Bronchial epithelial cell (primary cell): ENCODE measurements around the gene CKM. TPM values are rescaled to one million over a fixed set of nuclear protein-coding genes. Genes with fewer than 3 reads are reported as not detected.
A peak's percentile ranks its signal among the peaks of the same experiment; 100 is the strongest.

Experiments used
- DNase-seq: peaks from one replicate; pipeline ENCODE4 v3.0.0-alpha.2; 2010; ENCODE audit warnings: low read depth
- FAIRE-seq: peaks from 2 replicates; lab custom pipeline; 2011; peaks lifted over from hg19 to GRCh38; lab: Jason Lieb, UNC
- H3K27me3 ChIP-seq: 2 replicates; pipeline ENCODE4 v1.5.1; 2011; ENCODE audit warnings: low read length; ENCODE audit not compliant: control insufficient read depth, insufficient read depth
- H3K36me3 ChIP-seq: 2 replicates; pipeline ENCODE4 v1.5.1; 2011; ENCODE audit warnings: low read length; ENCODE audit not compliant: control insufficient read depth, insufficient read depth
- H3K4me3 ChIP-seq: 2 replicates; pipeline ENCODE4 v1.5.1; 2011; ENCODE audit warnings: mild to moderate bottlenecking, low read depth, low read length, control low read depth
- total RNA-seq: library from RNA; depleted of rRNA; stranded (reverse); fragments of >200 nt; gene quantifications from 2 replicates; pipeline ENCODE4 v1.2.1, GENCODE V29; 2014
- TF ChIP-seq, protein P1 (sequence below): IDR thresholded peaks from 2 replicates; pipeline ENCODE4 v1.5.1; 2011; ENCODE audit warnings: mild to moderate bottlenecking, moderate library complexity, low read length, control low read depth, inconsistent platforms; ENCODE audit not compliant: insufficient read depth, severe bottlenecking

The CKM gene
- total RNA-seq, 1 donor from 2014 or later, result under 0.01 TPM

DNA sequence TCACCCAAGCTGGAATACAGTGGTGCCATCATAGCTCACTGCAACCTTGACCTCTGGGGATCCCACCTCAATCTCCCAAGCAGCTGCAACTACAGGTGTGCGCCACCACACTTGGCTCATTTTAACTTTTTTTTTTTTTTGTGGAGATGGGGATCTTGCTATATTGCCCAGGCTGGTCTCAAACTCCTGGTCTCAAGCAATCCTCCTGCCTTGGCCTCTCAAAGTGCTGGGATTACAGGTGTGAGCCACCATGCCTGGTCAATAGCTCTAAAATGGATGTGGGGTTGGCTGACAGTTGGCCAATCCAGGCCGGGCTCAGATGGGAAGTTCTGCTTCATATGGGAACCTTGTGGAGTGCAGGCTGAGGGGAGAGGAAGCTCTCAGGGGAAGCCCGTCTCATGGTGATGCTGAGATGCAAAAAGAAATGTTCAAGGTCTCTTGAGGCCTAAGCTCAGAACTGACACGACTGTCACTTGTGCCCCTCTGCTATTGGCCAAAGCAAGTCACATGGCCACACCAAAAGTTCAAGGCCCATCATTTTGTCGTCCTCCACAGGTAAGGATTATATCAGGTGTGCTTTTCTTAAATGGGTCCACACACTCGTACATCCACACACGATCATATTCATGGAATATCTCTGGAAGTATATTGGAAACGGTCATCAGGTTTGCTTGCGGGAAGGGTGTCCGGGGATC, 11.1 kb upstream of the CKM start:
- H3K4me3 ChIP-seq, result no peak overlapping the region
- TF ChIP-seq, protein P1, sequence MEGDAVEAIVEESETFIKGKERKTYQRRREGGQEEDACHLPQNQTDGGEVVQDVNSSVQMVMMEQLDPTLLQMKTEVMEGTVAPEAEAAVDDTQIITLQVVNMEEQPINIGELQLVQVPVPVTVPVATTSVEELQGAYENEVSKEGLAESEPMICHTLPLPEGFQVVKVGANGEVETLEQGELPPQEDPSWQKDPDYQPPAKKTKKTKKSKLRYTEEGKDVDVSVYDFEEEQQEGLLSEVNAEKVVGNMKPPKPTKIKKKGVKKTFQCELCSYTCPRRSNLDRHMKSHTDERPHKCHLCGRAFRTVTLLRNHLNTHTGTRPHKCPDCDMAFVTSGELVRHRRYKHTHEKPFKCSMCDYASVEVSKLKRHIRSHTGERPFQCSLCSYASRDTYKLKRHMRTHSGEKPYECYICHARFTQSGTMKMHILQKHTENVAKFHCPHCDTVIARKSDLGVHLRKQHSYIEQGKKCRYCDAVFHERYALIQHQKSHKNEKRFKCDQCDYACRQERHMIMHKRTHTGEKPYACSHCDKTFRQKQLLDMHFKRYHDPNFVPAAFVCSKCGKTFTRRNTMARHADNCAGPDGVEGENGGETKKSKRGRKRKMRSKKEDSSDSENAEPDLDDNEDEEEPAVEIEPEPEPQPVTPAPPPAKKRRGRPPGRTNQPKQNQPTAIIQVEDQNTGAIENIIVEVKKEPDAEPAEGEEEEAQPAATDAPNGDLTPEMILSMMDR, result no peak
- H3K27me3 ChIP-seq, result no peaks in the 10 kb centered on the region
- DNase-seq (no peak), FAIRE-seq (no peak)
- no peaks in the 10 kb centered on the region for H3K36me3 ChIP-seq

DNA sequence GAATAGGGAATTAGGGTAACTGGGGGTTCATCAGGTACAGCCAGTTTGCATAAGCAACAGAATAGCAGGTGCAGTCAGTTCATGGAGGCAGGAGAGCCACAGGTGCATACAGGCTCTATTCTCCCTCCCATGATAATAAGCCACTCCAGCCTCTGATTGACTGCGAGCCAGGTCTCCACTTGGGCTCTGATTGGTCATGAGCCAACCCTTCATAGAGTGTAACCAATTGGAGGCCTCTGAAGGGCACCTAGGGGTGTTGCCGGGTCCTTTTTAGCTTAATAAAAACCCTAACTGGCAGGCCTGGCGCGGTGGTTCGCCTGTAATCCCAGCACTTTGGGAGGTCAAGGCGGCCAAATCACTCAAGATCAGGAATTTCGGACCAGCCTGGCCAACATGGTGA, 8.7 kb upstream of the CKM start:
- DNase-seq (no peak), FAIRE-seq (no peak)
- TF ChIP-seq, protein P1, result no peak
- Histone ChIP-seq H3K36me3 (no peaks in the 10 kb centered on the region), H3K27me3 (no peaks in the 10 kb centered on the region), H3K4me3 (no peak overlapping the region)

DNA sequence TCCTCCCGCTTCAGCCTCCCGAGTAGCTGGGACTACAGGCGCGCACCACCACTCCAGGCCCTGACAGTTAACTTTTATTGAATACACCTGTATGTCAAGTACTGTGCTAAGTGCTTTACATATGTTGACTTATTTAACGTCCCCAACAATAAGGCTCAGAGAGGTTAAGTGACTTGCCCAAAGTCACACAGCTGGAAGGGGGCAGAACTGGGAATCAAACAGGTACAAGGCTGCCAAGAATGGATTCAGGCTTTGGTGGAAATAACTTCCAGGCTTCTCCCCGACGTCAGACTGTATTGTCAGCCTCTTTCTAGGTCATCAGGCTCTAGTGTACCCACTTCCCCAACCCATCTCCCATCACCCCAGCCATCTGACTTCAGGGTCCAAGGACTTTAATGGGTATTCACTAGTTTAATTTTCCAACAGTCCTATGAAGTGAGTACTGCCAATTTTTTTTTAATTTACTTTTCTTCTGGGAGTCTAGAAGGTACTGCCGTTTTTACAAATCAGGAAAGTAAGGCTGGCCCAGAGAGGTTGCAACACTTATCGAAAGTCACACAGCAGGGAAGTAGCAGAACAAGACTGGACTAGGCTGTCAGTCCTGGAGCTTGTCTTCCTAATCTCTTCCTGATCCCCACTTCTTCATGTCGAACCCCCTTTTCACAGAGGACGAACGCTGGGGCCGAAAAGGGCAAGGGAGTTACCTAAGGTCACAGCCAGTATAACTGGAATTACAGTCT, 4.9 kb upstream of the CKM start:
- TF ChIP-seq, protein P1, result no peak
- FAIRE-seq, result peak; percentile 13
- no peak overlapping the region for H3K4me3 ChIP-seq
- no peak for DNase-seq
- no peaks in the 10 kb centered on the region for H3K36me3 ChIP-seq
- H3K27me3 ChIP-seq, result peaks cover 6% of the 10 kb centered on the region

DNA sequence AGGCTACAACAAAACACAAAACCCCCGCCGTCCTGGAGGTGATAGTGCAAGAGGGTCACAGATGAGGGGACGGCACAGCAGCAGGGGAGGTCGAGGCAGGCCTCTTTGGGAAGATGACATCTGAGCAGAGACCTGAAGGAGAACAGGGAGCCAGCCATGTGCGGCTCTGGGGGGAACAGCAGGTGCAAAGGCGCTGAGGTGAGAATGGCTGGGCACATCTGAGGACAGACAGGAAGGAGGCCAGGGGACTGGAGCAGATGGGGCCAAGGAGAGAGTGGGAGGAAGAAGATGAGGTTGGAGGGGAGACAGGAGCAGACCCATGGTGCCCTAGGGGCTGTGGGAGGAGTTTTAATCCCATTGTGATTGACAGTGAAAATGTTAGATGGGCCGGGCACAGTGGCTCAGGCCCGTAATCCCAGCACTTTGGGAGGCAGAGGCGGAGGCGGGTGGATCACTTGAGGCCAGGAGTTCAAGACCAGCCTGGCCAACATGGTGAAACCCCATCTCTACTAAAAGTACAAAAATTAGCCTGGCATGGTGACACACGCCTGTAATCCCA, 1.8 kb upstream of the CKM start:
- H3K36me3 ChIP-seq, result no peaks in the 10 kb centered on the region
- FAIRE-seq, result no peak
- H3K27me3 ChIP-seq, result peaks cover 6% of the 10 kb centered on the region
- no peak overlapping the region for H3K4me3 ChIP-seq
- DNase-seq, result no peak
- TF ChIP-seq, protein P1, result no peak

DNA sequence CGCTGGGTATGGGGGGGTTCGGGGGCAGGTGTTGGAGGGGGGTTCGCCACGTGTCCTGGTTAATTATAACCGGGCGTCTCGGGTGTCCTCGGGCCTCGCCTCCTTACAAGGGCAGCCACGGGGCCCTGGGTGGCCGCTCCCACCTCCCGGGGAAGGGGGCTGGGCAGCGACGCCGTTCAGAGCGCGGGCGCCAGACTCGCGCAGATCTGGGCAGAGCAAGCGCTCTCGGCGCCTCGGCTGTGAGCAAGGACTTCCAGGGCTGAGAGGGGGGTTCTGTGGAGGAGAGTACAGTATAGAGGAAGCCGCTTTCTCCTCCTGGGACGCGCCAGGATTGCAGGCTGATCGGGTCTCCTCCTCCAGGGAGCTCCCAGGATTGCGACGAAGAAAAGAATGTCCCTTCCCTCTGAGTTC, 1.0 kb upstream of the CKM start:
- DNase-seq (no peak), FAIRE-seq (no peak)
- TF ChIP-seq, protein P1, result no peak
- no peaks in the 10 kb centered on the region for H3K36me3 ChIP-seq
- no peak overlapping the region for H3K4me3 ChIP-seq
- H3K27me3 ChIP-seq, result peaks cover 6% of the 10 kb centered on the region
